ENCODE results near the gene IQSEC3. TPM values are rescaled to one million over a fixed set of nuclear protein-coding genes. Genes with fewer than 3 reads are reported as not detected.

The IQSEC3 gene
- total and polyA plus RNA-seq, 10 of the 15 experiments (the other 5 are each of a cell fraction or from before 2014, with no cell fraction given), result not detected

GRCh38 chr12:191541-191940 lies 125.0 kb downstream of the IQSEC3 start:
- H3K27ac ChIP-seq (ENCODE audit: control insufficient read depth, insufficient read depth), result no peak overlapping the region
- no TSS peak for BruUV-seq (replicated peaks)
- in situ Hi-C loops (cut with MboI), result no loop called here
- FAIRE-seq (no peak), DNase-seq (ENCODE audit: low read depth, low spot score) (no peak), ATAC-seq (no peak)
- TF ChIP-seq CEBPB (IDR thresholded peaks at IDR 0.05; ENCODE audit: borderline replicate concordance in 1 of 2, low read depth in 2 of 2, low read length in 2 of 2), result no peak
- TF ChIP-seq, protein P1, sequence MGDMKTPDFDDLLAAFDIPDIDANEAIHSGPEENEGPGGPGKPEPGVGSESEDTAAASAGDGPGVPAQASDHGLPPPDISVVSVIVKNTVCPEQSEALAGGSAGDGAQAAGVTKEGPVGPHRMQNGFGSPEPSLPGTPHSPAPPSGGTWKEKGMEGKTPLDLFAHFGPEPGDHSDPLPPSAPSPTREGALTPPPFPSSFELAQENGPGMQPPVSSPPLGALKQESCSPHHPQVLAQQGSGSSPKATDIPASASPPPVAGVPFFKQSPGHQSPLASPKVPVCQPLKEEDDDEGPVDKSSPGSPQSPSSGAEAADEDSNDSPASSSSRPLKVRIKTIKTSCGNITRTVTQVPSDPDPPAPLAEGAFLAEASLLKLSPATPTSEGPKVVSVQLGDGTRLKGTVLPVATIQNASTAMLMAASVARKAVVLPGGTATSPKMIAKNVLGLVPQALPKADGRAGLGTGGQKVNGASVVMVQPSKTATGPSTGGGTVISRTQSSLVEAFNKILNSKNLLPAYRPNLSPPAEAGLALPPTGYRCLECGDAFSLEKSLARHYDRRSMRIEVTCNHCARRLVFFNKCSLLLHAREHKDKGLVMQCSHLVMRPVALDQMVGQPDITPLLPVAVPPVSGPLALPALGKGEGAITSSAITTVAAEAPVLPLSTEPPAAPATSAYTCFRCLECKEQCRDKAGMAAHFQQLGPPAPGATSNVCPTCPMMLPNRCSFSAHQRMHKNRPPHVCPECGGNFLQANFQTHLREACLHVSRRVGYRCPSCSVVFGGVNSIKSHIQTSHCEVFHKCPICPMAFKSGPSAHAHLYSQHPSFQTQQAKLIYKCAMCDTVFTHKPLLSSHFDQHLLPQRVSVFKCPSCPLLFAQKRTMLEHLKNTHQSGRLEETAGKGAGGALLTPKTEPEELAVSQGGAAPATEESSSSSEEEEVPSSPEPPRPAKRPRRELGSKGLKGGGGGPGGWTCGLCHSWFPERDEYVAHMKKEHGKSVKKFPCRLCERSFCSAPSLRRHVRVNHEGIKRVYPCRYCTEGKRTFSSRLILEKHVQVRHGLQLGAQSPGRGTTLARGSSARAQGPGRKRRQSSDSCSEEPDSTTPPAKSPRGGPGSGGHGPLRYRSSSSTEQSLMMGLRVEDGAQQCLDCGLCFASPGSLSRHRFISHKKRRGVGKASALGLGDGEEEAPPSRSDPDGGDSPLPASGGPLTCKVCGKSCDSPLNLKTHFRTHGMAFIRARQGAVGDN (IDR thresholded peaks at IDR 0.05), result no peak
- no peak for TF ChIP-seq DPF2 (IDR thresholded peaks at IDR 0.05)
- TF ChIP-seq HDAC2 (IDR thresholded peaks at IDR 0.05), result no peak
- CTCF ChIA-PET, result no interaction called here
- POLR2A ChIA-PET, result no interaction called here
- no peaks in the 10 kb centered on the region for H3K36me3 ChIP-seq (ENCODE audit: control insufficient read depth in 2 of 2, insufficient read depth in 2 of 2, low read length in 1 of 2)
- no peaks in the 10 kb centered on the region for H3K79me2 ChIP-seq (ENCODE audit: control insufficient read depth, insufficient read depth, low read length)
- 12% methylated on average over 3 of the region's 3 CpGs for WGBS (ENCODE audit: insufficient coverage, insufficient replicate concordance, low lambda C conversion rate, missing lambda C conversion rate)
- RAD21 ChIA-PET (ENCODE audit: unreplicated experiment), result no interaction called here
- no peak overlapping the region for H2AFZ ChIP-seq (ENCODE audit: control insufficient read depth, low read depth, low read length)
- intact Hi-C loops (cut with micrococcal nuclease; ENCODE audit: unreplicated experiment), result no loop called here
- H3K27me3 ChIP-seq (replicated peaks in 1 of 2; ENCODE audit: control insufficient read depth in 2 of 2, insufficient read depth in 2 of 2, low read length in 1 of 2), result peaks cover 0 to 2% of the 10 kb centered on the region in 2 experiments; a peak in 2 of 4 replicates
- SMC1A ChIA-PET (ENCODE audit: uncharacterized antibody, unreplicated experiment), result no interaction called here
- no peaks in the 10 kb centered on the region for H4K20me1 ChIP-seq (ENCODE audit: control insufficient read depth, insufficient read depth)
- H3K9ac ChIP-seq (ENCODE audit: control insufficient read depth, insufficient read depth, low read length), result no peak overlapping the region
- H3K9me3 ChIP-seq (replicated peaks; ENCODE audit: control insufficient read depth, insufficient read depth, low read length), result no peaks in the 10 kb centered on the region
- H3K4me1 ChIP-seq (ENCODE audit: control insufficient read depth, insufficient read depth, low read length), result no peaks in the 10 kb centered on the region
- no peak overlapping the region for H3K4me2 ChIP-seq (ENCODE audit: control insufficient read depth, insufficient read depth)
- H3K4me3 ChIP-seq, result no peak overlapping the region

DNA sequence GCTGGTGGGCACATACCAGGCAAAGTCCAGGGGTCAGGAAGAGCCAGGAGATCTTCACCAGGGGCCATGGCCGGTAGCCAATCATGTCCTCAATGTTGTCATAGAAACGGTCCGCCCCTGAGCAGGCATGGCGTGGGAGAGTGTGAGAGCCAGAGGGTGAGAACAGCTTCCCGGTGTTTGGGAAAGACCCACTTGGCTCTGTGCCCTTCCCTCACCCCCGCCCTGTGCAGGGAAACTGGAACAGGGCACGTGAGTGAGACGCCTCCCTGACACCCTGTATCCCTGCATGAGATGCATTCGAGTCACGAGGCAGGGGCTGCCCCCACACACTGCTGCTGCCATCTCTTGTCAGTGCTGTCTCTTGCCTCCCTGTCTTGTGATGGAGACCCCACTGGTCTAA lies 126.7 kb downstream of the IQSEC3 start:
- RAD21 ChIA-PET (ENCODE audit: unreplicated experiment), result no interaction called here
- CTCF ChIA-PET, result no interaction called here
- ATAC-seq (no peak), FAIRE-seq (no peak), DNase-seq (ENCODE audit: low read depth, low spot score) (no peak)
- no peaks in the 10 kb centered on the region for H4K20me1 ChIP-seq (ENCODE audit: control insufficient read depth, insufficient read depth)
- no peaks in the 10 kb centered on the region for H3K79me2 ChIP-seq (ENCODE audit: control insufficient read depth, insufficient read depth, low read length)
- H3K4me2 ChIP-seq (ENCODE audit: control insufficient read depth, insufficient read depth), result no peak overlapping the region
- no peak overlapping the region for H3K4me3 ChIP-seq
- intact Hi-C loops (cut with micrococcal nuclease; ENCODE audit: unreplicated experiment), result no loop called here
- SMC1A ChIA-PET (ENCODE audit: uncharacterized antibody, unreplicated experiment), result no interaction called here
- no peaks in the 10 kb centered on the region for H3K4me1 ChIP-seq (ENCODE audit: control insufficient read depth, insufficient read depth, low read length)
- H3K9me3 ChIP-seq (replicated peaks; ENCODE audit: control insufficient read depth, insufficient read depth, low read length), result no peaks in the 10 kb centered on the region
- POLR2A ChIA-PET, result no interaction called here
- in situ Hi-C loops (cut with MboI), result no loop called here
- WGBS (ENCODE audit: insufficient coverage, insufficient replicate concordance, low lambda C conversion rate, missing lambda C conversion rate), result 25% methylated on average over 10 of the region's 10 CpGs
- BruUV-seq (replicated peaks), result no TSS peak
- H3K36me3 ChIP-seq (ENCODE audit: control insufficient read depth in 2 of 2, insufficient read depth in 2 of 2, low read length in 1 of 2), result no peaks in the 10 kb centered on the region
- H3K27ac ChIP-seq (ENCODE audit: control insufficient read depth, insufficient read depth), result no peak overlapping the region
- no peak overlapping the region for H2AFZ ChIP-seq (ENCODE audit: control insufficient read depth, low read depth, low read length)
- H3K27me3 ChIP-seq (replicated peaks in 1 of 2; ENCODE audit: control insufficient read depth in 2 of 2, insufficient read depth in 2 of 2, low read length in 1 of 2), result peaks cover 0 to 2% of the 10 kb centered on the region in 2 experiments; a peak in 2 of 4 replicates
- no peak overlapping the region for H3K9ac ChIP-seq (ENCODE audit: control insufficient read depth, insufficient read depth, low read length)
- TF ChIP-seq NR2F1 (conservative IDR thresholded peaks at IDR 0.05) (no peak), ZNF207 (IDR thresholded peaks at IDR 0.05; ENCODE audit: borderline replicate concordance) (no peak), SKIL (IDR thresholded peaks at IDR 0.05; ENCODE audit: low read depth, poor library complexity, severe bottlenecking) (no peak), PRDM15 (CRISPR knock-in tag; IDR thresholded peaks at IDR 0.05) (no peak)
